ENCODE measurements around the gene FLT1.

DNA sequence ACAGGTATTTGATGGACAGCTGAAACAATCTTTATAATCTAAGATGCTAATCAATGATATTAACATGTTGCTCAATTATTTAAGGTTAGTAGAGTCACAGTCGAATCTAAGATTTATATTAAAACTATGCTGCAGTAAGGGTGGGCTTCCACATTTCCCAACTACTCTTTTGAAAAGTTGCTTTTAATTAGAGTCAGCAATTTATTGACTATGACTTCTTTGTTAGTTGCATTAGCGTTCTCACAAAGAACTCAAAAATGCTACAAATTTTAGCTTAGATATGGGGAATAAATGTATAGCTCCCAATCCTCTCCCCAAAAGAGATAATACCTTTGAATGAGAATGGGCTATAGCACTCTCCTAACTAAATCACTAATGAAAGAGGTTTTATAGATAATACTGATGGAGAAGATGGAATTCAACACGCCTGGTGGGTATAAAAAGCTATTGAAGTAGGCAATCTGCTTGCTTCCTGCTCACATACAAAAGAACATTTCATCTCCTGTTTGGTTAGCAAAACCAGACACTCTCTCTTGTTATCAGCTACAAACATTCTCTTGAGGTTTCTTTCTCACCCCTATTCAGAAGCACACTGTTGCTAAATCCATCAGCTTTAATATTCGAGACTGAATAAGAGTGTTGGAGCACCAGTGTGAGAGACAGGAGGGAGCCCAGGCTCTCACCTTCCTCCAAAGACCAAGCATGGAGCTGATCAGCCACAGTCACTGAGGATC is 2.4 kb upstream of the FLT1 start:
- TF ChIP-seq POLR2AphosphoS5 (IDR thresholded peaks at IDR 0.05; ENCODE audit: low read depth) = no peak
- TF ChIP-seq, protein P1, sequence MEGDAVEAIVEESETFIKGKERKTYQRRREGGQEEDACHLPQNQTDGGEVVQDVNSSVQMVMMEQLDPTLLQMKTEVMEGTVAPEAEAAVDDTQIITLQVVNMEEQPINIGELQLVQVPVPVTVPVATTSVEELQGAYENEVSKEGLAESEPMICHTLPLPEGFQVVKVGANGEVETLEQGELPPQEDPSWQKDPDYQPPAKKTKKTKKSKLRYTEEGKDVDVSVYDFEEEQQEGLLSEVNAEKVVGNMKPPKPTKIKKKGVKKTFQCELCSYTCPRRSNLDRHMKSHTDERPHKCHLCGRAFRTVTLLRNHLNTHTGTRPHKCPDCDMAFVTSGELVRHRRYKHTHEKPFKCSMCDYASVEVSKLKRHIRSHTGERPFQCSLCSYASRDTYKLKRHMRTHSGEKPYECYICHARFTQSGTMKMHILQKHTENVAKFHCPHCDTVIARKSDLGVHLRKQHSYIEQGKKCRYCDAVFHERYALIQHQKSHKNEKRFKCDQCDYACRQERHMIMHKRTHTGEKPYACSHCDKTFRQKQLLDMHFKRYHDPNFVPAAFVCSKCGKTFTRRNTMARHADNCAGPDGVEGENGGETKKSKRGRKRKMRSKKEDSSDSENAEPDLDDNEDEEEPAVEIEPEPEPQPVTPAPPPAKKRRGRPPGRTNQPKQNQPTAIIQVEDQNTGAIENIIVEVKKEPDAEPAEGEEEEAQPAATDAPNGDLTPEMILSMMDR (IDR thresholded peaks at IDR 0.05; ENCODE audit: insufficient read depth, low read length) = no peak
- TF ChIP-seq, protein P2, sequence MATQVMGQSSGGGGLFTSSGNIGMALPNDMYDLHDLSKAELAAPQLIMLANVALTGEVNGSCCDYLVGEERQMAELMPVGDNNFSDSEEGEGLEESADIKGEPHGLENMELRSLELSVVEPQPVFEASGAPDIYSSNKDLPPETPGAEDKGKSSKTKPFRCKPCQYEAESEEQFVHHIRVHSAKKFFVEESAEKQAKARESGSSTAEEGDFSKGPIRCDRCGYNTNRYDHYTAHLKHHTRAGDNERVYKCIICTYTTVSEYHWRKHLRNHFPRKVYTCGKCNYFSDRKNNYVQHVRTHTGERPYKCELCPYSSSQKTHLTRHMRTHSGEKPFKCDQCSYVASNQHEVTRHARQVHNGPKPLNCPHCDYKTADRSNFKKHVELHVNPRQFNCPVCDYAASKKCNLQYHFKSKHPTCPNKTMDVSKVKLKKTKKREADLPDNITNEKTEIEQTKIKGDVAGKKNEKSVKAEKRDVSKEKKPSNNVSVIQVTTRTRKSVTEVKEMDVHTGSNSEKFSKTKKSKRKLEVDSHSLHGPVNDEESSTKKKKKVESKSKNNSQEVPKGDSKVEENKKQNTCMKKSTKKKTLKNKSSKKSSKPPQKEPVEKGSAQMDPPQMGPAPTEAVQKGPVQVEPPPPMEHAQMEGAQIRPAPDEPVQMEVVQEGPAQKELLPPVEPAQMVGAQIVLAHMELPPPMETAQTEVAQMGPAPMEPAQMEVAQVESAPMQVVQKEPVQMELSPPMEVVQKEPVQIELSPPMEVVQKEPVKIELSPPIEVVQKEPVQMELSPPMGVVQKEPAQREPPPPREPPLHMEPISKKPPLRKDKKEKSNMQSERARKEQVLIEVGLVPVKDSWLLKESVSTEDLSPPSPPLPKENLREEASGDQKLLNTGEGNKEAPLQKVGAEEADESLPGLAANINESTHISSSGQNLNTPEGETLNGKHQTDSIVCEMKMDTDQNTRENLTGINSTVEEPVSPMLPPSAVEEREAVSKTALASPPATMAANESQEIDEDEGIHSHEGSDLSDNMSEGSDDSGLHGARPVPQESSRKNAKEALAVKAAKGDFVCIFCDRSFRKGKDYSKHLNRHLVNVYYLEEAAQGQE (IDR thresholded peaks at IDR 0.05; ENCODE audit: insufficient replicate concordance, low read depth) = no peak
- TF ChIP-seq GABPA (IDR thresholded peaks at IDR 0.05; ENCODE audit: low read depth) = no peak
- no peak for TF ChIP-seq SPI1 (IDR thresholded peaks at IDR 0.05; ENCODE audit: borderline replicate concordance, low read depth)

All from HL-60 (cell line).